NT2/D1 (cell line): ENCODE data around the gene CPXM2.

Source experiments
- SUZ12 ChIP-seq: IDR thresholded peaks from 2 replicates; pipeline ENCODE4 v1.6.1; 2011; ENCODE audit not compliant: insufficient read length, insufficient read depth; ENCODE audit errors: extremely low read depth
- YY1 ChIP-seq: IDR thresholded peaks from 2 replicates; pipeline ENCODE4 v1.6.1; 2011; ENCODE audit not compliant: insufficient read length, insufficient read depth
- ZNF274 ChIP-seq: IDR thresholded peaks from 2 replicates; pipeline ENCODE4 v1.6.1; 2011; ENCODE audit warnings: mild to moderate bottlenecking, low read depth, low read length

- TF ChIP-seq SUZ12 (no peak), YY1 (no peak), ZNF274 (no peak)
These were observed 37.1 kb downstream of the CPXM2 start for GRCh38 chr10:123854498-123854897.
